Endometrial microvascular endothelial cells (primary cell): ENCODE results near the gene WNT3A. TPM values are rescaled to one million over a fixed set of nuclear protein-coding genes. Genes with fewer than 3 reads are reported as not detected.
"Not testable (repeated sequence)": the region's sequence is repeated elsewhere in the genome, so short reads cannot be mapped to it uniquely, and the experiment has no call there.

Experiments
- in situ Hi-C: cut with HindIII; loops from 2 replicates; pipeline ENCODE4 v1.10.0; 2017; ENCODE audit warnings: low sequenced_read_pairs, low pct_unique_long_range_greater_than_20kb; ENCODE audit errors: inconsistent ontology term
- total RNA-seq: library from RNA; depleted of rRNA; stranded (reverse); fragments of >200 nt; gene quantifications from one replicate; pipeline ENCODE4 v1.2.3, GENCODE V29; 2015; ENCODE audit errors: inconsistent ontology term

The WNT3A gene
- total RNA-seq, 1 donor from 2014 or later = not detected

DNA sequence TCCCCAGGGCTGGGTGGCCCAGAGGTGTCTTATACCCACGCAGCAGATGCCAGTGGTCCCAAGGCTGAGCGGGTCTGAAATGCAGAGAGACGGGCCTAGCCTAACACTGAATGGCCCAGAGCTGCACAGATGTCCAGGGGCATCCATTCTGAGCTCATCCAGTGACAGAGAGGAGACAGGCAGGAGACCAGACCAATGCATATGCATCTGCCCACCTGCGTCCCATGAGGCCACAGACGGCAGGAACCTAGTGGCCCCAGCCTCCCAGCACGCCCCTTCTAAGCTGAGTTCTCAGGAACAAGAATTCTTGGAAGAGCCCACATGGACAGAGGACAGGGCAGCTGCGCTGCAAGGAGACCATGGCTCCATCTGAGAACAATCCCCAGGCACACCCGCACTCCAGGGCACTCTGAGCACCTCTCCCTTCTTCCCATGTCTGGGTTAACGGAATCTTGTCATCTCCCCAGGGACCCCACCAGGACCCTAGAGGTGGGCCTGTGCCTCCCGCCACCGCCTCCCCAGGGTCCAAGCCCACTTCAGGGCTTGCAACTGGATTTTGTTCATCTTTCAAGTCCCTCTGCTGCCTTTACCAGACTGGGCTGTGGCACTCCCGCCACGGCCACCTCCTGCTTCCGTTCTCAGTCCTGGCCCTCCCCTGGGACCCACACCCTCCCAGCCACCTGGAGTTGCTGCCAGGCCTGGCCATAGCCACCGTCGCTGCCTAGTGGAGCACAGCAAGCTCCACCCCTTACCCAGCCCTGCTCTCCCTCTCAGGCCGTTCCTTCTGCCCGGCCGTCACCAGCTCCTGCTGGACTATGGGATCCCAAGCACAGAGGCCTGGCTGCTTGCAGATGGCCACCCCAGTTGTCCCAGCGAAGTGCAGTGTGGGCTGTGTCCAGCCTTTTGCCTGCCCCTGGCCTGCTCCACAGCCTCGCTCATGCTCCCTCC, 3.3 kb downstream of the WNT3A start:
- in situ Hi-C loops = no loop called here

DNA sequence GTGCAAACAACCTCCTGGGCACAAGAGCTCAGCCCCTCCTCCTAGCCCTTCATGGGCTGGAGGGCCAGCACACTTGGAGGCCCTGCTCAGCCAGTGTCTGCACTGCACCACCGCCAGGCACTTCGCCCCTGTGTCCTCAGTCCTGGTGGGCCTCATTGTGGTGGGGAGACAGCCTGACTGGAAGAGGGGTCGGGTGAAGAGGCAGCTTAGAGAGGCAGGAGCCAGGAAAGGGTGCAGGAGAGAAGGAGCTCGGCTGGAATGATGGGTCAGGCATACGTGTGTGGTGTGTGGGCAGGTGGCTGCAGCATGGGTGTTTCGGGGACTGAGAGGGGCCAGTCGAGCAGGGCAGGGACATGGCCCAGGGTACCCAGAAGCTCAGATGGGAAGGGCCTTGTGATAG, 4.1 kb downstream of the WNT3A start:
- in situ Hi-C loops = no loop called here

DNA sequence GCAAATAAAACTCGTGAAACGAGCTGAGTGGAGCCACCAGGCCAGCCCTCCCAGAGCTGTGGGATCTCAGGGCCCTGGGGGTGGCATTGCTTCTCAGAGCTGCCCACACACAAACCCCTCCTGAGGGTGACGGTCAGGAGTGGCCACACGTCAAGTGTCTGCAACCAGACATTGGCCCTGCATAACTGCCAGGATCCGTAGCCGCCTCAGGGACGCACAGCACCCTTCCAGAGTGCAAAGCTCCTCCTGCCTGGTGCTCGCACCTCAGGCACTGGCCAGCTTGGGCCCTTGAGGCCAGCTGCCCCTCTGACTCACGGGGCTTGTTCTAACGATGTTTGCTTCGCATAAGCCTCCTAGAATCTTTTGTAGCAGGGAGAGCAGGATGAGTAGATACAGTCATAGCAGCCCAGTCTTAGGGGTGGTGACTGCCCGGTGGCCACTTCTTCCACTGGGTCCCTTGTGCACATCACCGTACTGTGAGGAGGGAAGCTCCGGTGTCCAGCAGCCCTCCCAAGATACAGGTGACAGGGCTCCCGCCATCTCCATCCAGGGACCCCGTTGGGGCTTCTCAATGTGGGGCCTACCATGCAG, 5.0 kb downstream of the WNT3A start:
- in situ Hi-C loops = no loop called here

DNA sequence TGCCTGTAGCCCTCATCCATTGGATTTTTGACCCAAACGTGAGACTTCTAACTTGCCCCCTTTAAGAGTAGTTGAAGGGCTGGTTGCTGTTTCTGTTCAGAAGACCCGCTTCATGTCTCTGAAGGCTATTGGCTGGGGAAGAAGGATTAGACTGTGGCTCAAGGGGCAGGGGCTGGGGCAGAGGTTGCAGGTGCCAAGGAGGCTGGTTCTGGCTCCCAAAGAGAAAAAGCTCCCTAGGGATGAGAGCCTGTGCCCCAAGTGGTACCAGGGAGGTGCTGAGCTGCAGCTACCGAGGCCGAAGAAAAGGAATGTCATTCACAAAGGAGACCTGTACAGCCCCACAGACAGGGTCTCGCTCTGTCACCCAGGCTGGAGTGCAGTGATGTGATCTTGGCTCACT, 5.8 kb downstream of the WNT3A start:
- in situ Hi-C loops = no loop called here

DNA sequence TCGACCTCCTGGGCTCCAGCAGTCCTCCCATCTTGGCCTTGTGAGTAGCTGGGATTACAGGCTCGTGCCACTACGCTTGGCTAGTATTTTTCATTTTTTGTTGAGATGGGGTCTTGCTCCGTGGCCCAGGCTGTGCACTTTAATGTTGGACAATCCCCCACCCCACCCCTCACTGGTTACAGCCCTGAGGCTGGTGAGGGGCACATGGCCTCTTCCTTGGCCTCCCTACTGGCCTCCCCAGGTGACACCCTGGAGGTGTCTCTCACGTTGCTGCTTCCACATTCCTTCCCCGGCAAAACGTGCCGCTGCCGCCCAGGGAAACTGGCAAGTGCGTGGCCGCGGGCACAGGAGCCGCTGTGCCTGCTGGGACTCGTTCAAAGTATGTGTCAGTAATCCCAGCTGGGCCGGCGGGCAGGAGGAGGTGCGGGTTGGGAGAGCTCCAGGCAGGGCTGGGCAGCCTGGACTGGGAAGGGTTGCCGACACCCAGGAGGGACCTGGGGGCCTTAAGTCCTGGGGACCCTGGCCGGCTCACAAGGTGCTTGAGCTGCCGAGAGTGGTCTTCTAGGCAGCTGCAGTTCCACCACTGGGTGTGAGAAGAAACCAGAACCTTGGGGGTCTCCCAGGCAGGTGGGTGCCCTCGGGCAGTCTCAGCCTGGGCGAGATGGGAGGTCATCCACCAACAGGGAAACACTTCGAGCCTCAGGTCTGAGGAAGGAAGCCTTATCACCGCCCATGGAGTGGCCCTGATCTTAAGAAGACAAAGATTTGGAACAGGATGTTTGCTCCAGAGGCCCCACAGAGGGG, 6.5 kb downstream of the WNT3A start:
- in situ Hi-C loops = no loop called here

DNA sequence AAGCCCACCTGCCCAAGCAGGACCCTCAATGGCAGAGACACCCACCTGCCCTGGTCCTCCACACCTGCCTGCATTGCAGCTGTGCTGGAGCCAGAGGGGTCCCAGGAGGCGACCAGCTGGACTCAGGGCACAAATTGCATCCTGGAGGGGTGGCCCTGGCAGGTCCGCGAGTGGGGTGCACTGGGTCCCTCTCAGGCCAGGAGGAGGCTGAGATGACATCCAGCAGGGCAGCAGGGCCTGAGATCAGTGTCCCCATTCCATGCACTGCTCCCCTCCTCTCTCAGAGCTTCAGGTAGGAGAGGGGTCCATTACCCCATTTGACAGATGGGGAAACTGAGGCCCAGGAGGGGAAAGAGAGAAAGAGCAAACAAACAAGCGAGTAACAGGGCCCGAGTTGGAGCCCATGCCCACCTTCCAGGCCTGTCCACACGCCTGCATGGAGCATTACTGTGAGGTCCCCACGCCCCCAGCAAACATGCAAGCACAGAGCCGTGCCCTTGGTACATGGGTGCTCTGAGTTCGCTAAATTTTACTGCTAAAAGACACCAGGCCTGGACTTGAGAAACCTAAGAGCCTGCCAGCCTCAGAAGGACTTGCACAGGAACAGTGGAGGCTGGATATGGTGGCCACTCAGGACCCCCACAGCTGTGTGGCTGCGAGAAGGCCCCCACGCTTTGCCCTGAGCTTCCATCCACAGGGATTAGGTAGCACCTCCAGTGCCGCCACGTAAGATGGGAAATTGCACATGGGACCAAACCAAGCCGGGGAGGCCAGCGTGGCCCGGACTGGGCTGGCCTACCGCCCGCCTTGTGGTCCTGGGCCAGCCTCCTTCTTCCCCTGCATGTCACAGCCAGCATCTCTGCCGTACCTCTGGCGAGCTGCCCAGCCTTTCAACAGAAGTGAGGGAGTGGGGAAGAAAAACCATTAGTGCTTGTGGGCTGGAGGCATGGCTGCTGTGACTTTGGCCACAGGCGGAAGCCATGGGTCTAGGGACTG, 7.4 kb downstream of the WNT3A start:
- in situ Hi-C loops = no loop called here

DNA sequence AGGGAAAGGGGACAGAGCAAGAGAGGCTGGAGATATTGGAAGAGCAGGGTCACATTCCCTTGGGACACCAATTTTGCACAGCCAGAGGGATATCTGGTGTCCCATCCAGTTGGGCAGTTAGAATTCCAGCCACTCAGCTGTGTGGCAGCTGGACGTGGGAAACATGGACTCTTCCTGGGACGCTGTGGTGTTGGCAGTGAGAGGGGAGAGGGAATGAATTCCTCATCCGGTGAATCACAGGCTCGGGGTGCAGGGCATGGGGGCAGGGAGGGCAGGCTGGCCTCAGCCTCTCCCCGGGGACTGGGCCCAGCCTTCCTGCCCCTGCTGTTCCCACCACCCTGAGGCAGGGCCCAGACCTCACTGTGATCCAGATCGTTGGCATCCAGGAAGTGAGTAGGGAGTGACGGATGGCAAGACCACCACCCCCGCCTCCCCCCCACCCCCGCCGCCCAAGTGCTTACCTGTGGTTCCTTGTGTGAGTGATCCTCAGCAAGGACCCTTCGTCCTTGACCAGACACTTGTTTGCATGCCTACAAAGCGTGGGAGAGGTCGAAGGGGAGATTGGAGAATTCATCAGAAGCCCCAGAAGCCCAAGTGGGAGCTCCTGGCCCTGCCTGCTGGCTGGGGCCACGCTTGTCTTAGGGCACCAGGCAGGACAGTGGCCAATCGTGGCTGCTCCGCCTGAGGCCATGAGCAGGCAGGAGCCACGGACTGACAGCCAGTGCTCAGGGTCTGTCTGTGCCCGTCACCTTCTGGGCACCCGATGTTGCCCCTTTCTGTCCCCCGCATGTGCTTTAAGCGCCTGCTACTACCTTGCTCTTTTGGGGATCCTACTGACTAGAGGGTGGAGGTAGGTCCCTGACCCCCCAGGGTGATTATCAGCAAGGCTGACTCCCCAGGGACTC, 8.7 kb downstream of the WNT3A start:
- in situ Hi-C loops = no loop called here

DNA sequence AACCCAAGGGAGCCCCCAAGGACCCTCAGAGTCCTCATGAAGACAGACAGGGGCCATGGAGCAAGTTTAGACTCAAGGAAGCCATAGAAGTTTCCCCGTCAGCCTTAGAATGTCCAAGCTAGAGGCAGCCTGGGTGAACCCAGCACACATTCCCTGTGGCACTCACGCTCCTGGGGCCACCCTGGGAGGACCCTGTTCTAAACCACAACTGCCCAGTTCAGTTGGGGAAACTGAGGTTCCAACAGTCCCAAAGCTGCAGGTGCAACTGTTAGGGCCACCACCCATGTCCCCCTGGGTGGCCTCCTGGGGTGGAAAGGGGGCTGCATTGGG, 9.3 kb downstream of the WNT3A start:
- in situ Hi-C loops = no loop called here

DNA sequence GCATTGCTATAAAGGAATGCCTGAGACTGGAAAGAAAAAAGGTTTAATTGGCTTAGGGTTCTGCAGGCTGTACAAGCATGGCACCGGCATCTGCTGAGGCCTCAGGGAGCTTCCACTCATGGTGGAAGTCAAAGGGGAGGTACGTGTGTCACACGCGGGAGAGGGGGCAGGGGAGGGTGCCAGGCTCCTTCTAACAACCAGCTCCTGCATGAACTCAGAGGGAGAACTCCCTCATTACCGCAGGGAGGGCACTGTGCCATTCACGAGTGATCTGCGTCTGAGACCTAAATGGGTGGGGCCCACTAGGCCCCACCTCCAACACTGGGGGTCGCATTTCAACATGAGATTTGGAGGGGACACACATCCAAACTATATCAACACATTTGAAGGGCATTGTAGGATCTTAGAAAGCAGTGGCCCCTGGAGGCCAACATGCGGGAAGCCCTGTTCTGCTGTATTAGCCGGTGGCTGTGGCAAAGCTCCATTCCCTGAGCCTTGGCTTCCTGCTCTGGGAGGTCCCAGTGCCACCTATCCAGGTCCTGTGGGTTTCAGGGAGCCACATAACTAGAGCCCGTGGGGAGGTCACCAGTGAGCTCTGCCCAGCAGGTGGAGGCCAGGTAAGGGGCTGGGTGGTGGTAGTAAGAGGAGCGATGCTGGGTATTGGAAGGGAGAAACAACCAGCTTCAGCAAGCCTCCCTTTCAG, 10.0 kb downstream of the WNT3A start:
- in situ Hi-C loops = no loop called here

DNA sequence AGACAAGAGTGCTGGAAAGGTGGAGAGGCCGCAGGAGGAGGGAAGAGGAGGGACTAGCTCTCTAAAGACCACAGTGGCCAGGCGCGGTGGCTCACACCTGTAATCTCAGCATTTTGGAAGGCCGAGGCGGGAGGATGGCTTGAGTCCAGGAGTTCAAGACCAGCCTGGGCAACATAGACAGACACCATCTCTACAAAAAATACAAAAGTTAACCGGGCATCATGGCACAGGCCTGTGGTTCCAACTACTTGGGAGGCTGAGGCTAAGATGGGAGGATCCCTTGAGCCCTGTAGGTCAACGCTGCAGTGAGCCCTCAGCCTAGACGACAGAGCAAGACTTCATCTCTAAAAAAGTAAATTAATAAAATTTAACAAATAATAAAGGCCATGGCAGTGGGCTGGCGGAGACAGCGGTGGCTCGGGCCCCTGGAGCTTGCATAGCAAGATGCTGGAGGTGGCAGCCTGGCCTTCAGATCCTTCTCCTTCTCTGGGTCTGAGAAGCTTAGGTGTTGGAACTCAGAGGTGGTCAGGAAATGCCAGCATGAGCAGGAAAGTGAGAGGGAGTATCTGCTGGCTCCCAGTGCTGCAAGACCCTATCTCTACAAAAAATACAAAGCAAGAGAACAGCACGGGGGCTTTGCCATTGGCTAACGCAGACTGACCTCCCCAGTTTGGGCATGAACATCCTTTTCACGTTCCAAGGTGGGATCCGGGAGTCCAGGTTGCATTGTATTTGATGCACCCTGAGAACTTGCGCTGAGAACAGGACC, 10.7 kb downstream of the WNT3A start:
- in situ Hi-C loops = no loop called here

DNA sequence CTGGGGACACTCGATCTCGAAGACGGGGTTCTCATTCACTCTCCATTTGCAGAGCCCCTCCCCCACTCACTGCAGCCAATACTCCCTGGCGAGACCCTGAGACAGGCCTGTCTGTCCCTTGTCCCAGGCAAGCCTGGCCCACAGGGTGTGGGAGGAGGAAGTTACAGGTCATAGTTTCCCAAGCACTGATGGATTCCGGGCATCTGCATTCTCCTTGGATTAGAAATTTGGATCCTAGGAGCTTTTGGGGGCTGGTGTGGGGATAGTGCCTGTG, 11.3 kb downstream of the WNT3A start:
- in situ Hi-C loops = no loop called here

DNA sequence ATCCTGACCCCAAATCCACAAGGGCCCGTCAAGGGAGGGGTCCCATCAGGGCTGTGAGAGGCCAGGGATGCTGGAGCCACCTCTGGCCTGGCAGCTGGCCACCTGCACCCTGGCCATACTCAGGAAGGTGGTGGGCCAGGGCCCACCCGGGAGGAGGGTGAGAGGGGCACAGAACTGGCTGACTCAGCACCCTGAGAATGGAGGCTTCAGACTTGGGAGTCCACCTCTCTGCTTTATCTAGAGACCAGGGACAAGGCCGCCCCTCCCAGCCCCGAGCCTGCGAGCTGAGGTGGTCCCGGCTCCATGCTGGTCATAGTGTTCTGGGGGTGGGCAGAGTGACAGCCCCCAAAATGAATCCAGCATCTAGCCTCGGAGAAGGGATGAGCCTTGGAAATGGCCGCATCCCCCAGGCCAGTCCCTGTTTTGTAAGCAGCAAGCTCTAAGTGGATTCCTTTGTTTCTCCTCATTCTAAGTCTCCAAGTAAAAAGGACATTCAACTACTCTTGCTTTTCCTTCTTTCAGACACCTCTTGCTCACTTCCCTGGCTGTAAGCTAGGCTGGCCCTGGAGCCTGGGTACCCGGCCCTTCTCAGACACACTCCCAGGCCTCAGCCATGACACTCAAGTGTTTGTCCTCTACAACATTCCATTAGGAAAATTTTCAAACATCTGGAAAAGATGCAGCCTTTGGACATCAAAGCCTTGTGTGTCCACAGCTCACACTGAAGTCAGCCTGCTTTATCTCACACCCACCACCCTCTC, 12.3 kb downstream of the WNT3A start:
- in situ Hi-C loops = no loop called here

DNA sequence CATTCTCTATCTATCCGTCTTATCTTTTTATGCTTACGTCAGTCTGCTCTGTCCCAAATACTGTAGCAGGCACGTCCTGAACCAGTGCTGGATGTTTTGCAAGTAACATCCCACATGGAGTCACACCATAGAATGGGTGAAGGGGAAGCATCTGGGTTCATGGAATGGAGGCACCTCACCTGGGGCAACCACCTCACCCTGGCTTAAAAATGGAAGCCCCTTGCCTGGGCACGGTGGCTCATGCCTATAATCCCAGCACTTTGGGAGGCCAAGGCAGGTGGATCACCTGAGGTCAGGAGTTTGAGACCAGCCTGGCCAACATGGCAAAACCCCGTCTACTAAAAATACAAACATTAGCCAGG, 12.9 kb downstream of the WNT3A start:
- in situ Hi-C loops = not testable (repeated sequence)

DNA sequence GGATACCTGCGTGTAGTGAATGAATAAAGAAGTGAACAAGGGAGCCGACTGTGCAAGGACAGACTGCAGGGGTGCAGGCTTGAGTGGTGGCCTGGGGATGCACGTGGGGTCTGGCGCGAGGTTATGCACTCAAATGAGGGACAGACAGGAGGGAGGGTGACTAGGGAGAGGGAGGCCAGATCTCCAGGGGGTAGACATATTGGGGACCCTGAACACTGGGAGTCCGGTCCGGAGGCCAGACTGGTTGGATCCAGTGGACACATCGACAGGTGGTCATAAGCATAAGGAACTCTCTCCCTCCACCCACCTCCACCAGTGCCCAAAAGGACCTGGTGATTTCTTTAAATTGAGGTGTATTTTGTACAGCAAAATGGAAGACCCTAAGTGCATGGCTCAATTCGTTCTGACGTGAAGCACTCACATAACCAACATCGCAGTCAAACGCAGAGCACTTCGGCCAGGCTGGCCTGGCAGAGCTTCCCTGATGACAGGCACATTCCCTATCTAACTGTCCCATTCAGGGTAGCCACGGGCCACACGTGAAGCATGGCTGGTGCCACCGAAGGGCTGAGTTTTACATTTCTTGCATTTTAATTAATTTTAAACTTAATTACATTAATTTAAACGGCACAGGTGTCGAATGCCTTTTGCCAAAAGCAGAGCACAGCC, 14.0 kb downstream of the WNT3A start:
- in situ Hi-C loops = no loop called here

DNA sequence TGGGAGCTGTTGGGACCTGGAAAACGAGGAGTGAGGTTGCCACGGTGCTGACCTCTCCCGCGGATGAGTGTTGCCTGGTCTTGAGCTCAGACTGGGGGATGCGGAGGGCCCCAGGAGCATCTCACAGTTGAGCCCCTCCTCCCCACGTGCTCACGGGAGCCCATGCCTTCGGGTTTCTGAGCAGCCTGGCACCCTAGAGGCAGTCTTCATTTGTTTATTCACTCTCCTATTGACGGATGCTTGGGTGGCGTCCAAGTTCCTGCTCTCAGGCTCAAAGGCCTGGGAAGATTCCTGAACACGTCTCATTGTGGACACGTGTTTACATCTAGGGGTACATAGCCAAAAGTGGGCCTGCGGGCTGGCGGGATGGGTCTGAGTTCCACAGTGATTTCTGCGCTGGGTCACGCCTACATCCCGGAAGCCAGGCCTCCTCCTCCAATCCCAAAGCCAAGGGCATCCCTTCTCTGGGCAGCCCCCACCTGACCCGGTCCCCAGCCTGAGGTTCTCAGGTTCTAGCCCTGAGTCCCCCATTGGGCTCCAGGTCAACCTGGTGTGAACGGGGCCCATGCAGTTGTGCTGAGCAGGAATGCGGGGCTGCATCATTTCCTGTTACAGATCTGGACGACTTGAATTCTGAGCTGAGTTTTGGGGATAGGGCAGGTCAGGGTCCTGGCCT, 14.7 kb downstream of the WNT3A start:
- in situ Hi-C loops = no loop called here
